K562 (cell line): ENCODE results near the gene PTPN5. TPM values are rescaled to one million over a fixed set of nuclear protein-coding genes. Genes with fewer than 3 reads are reported as not detected.
A peak's percentile ranks its signal among the peaks of the same experiment; 100 is the strongest.

Experiments used
- ATAC-seq: fragments of 200-7000 bp; cut with Tn5 transposase; 3 replicates; pipeline ENCODE4 v1.9.1; 2020; ENCODE audit warnings: moderate library complexity
- BruUV-seq: library from RNA; stranded (reverse); fragments of 400-500 nt; replicated peaks from 2 replicates; lab custom pipeline; 2021; lab: Mats Ljungman, UMichigan
- CTCF ChIA-PET: fragments of 300-600 bp; formaldehyde crosslinking; extraction: SDS; loops from one replicate; lab custom pipeline; 2021; ENCODE audit warnings: low intra/inter-chr PET ratio; lab: Yijun Ruan, JAX
- POLR2A ChIA-PET: fragments of 300-600, 350-650 bp; sonication (Branson Sonifier 250); formaldehyde crosslinking; extraction: SDS; loops from one replicate; lab custom pipeline; 2021; ENCODE audit warnings: antibody characterized with exemption, inconsistent platforms; lab: Yijun Ruan, JAX
- DNase-seq, 4 experiments: peaks; one replicate each; pipeline versions ENCODE4 v3.0.0 to v3.0.0-alpha.2; 2011 to 2018; ENCODE audit warnings: low spot score in 3 of 4, mixed read lengths in 3 of 4; ENCODE audit errors: extremely low read depth in 1 of 4
- FAIRE-seq: peaks from 2 replicates; lab custom pipeline; 2011; peaks lifted over from hg19 to GRCh38; lab: Jason Lieb, UNC
- H2AFZ ChIP-seq: 2 replicates; pipeline ENCODE4 v1.6.0; 2011; ENCODE audit warnings: low read depth, low read length, control low read depth, inconsistent platforms
- H3K27ac ChIP-seq: fragments of 200-600 bp; 3 replicates; pipeline ENCODE4 v1.8.0; 2011; ENCODE audit warnings: low read depth, mild to moderate bottlenecking, control low read depth, inconsistent platforms, low read length, moderate library complexity, mixed read lengths; ENCODE audit errors: extremely low read depth
- H3K27me3 ChIP-seq, 2 experiments: fragments of 300-600 bp in 1 of 2; 2 replicates in 1 of 2; 3 replicates in 1 of 2; pipeline versions ENCODE4 v1.6.0 to v1.8.0; 2011; ENCODE audit warnings: inconsistent platforms in 2 of 2, low read length in 2 of 2, mild to moderate bottlenecking in 1 of 2, mixed read lengths in 1 of 2, moderate library complexity in 1 of 2; ENCODE audit not compliant: control insufficient read depth in 2 of 2, insufficient read depth in 2 of 2
- H3K36me3 ChIP-seq: fragments of 300-600 bp; 3 replicates; pipeline ENCODE4 v1.8.0; 2011; ENCODE audit warnings: mild to moderate bottlenecking, low read length, inconsistent platforms; ENCODE audit not compliant: control insufficient read depth, insufficient read depth
- H3K4me1 ChIP-seq, 2 experiments: fragments of 200-600 bp in 1 of 2; replicated peaks in 1 of 2; 2 replicates in 1 of 2; 3 replicates in 1 of 2; pipeline versions ENCODE4 v1.5.1 to v1.8.0; 2011; ENCODE audit warnings: inconsistent platforms in 2 of 2, low read length in 2 of 2, mild to moderate bottlenecking in 1 of 2, mixed read lengths in 1 of 2, moderate library complexity in 1 of 2; ENCODE audit not compliant: control insufficient read depth in 2 of 2, insufficient read depth in 2 of 2
- H3K4me2 ChIP-seq: 2 replicates; pipeline ENCODE4 v1.6.1; 2011; ENCODE audit warnings: low read length, control low read depth, inconsistent platforms, mixed read lengths; ENCODE audit not compliant: insufficient read depth
- H3K4me3 ChIP-seq: fragments of 200-600 bp; sonication (generic), shearing (Covaris generic); 2 replicates; pipeline ENCODE4 v1.5.1; 2016; ENCODE audit warnings: control low read depth, inconsistent platforms
- H3K79me2 ChIP-seq: fragments of 200-600 bp; 3 replicates; pipeline ENCODE4 v1.8.0; 2011; ENCODE audit warnings: low read length, inconsistent platforms; ENCODE audit not compliant: control insufficient read depth, insufficient read depth
- H3K9ac ChIP-seq, 2 experiments: 2 replicates each; pipeline versions ENCODE4 v1.6.0 to v1.6.1; 2011; ENCODE audit warnings: low read depth in 2 of 2, low read length in 2 of 2, control low read depth in 1 of 2, inconsistent platforms in 1 of 2, mild to moderate bottlenecking in 1 of 2, mixed read lengths in 1 of 2; ENCODE audit not compliant: insufficient read depth in 1 of 2
- H3K9me1 ChIP-seq: one replicate; pipeline ENCODE4 v1.6.0; 2011; ENCODE audit warnings: inconsistent platforms, mild to moderate bottlenecking, low read length, moderate library complexity; ENCODE audit not compliant: control insufficient read depth, insufficient read depth
- H3K9me3 ChIP-seq: replicated peaks from 2 replicates; pipeline ENCODE4 v1.5.1; 2011; ENCODE audit warnings: low read depth, low read length, inconsistent platforms; ENCODE audit not compliant: control insufficient read depth, insufficient read depth
- H4K20me1 ChIP-seq: replicated peaks from 2 replicates; pipeline ENCODE4 v1.6.1; 2011; ENCODE audit warnings: low read length, inconsistent platforms, mixed read lengths; ENCODE audit not compliant: control insufficient read depth, insufficient read depth
- CTBP1 ChIP-seq: fragments of 450-650 bp; IDR thresholded peaks from 2 replicates; pipeline ENCODE4 v1.6.1; 2016; ENCODE audit warnings: borderline replicate concordance
- MCM2 ChIP-seq: fragments of 450-650 bp; IDR thresholded peaks from 2 replicates; pipeline ENCODE4 v1.6.1; 2017; ENCODE audit warnings: low read depth, mild to moderate bottlenecking
- RAD21 ChIP-seq, 2 experiments: fragments of 250-450 bp in 1 of 2; fragments of 450-650 bp in 1 of 2; sonication (Bioruptor Pico) in 1 of 2; formaldehyde crosslinking in 1 of 2; IDR thresholded peaks in 1 of 2; conservative IDR thresholded peaks in 1 of 2; 2 replicates each; pipeline versions ENCODE4 v1.4.0 to v1.8.0; 2020 to 2022; ENCODE audit warnings: mild to moderate bottlenecking in 2 of 2, moderate library complexity in 1 of 2
- XRCC4 ChIP-seq: IDR thresholded peaks from one replicate; pipeline ENCODE4 v1.6.1; 2011; ENCODE audit not compliant: insufficient read depth, insufficient read length; ENCODE audit errors: extremely low read depth
- WGBS: fragments of 100-300 bp; shearing (Covaris generic); methylation state at CpG from one replicate; pipeline ENCODE4 v1.1.6; 2016; ENCODE audit warnings: low coverage, mixed read lengths; ENCODE audit not compliant: insufficient coverage; ENCODE audit errors: missing lambda C conversion rate; 5-methylcytosine and 5-hydroxymethylcytosine counted together
- in situ Hi-C: fragments of 300-500 bp; cut with MboI; formaldehyde crosslinking; loops from 4 replicates; pipeline ENCODE4 v1.15.0; 2018; ENCODE audit warnings: inconsistent platforms, mixed read lengths
- intact Hi-C: fragments of 100-400 bp; cut with micrococcal nuclease; formaldehyde crosslinking; loops from 2 replicates; pipeline ENCODE4 v1.14.2; 2022
- polyA plus RNA-seq, 8 experiments: library from polyadenylated mRNA; depleted of rRNA in 4 of 8; stranded (reverse) in 5 of 8; unstranded in 3 of 8; fragments of >200 nt; fragmentation: Nextera tagmentation in 2 of 8; fragmentation: Illumina TruSeq in 1 of 8; extraction: Ambion mirVana in 2 of 8; extraction: Trizol in 1 of 8; gene quantifications; 2 replicates each; pipeline versions ENCODE4 v1.2.1 to v1.2.3, GENCODE V29; 2011 to 2014; ENCODE audit warnings: inconsistent platforms in 1 of 8, missing spikeins in 1 of 8
- total RNA-seq, 7 experiments: library from RNA; depleted of rRNA in 6 of 7; stranded (reverse); fragments of >200 nt in 6 of 7; fragmentation: Illumina TruSeq in 2 of 7; extraction: Trizol in 2 of 7; gene quantifications; 2 replicates each; pipeline versions ENCODE4 v1.2.1 to v1.2.3, GENCODE V29; 2011 to 2021; ENCODE audit warnings: low replicate concordance in 1 of 7
- TF ChIP-seq, protein P1 (sequence below), 2 experiments: fragments of 450-650 bp; formaldehyde crosslinking in 1 of 2; IDR thresholded peaks; 2 replicates each; pipeline versions ENCODE4 v1.4.0 to v1.6.1; 2014 to 2020; ENCODE audit warnings: mild to moderate bottlenecking in 2 of 2, borderline replicate concordance in 1 of 2, low read depth in 1 of 2
- TF ChIP-seq, protein P2 (sequence below): sonication (generic); formaldehyde crosslinking; IDR thresholded peaks from 2 replicates; pipeline ENCODE4 v1.8.0; 2023; ENCODE audit warnings: mild to moderate bottlenecking, missing genetic modification reagents

The PTPN5 gene
- total and polyA plus RNA-seq, 9 of the 15 experiments (the other 6 are each of a cell fraction or from before 2014, with no cell fraction given), result not detected

DNA sequence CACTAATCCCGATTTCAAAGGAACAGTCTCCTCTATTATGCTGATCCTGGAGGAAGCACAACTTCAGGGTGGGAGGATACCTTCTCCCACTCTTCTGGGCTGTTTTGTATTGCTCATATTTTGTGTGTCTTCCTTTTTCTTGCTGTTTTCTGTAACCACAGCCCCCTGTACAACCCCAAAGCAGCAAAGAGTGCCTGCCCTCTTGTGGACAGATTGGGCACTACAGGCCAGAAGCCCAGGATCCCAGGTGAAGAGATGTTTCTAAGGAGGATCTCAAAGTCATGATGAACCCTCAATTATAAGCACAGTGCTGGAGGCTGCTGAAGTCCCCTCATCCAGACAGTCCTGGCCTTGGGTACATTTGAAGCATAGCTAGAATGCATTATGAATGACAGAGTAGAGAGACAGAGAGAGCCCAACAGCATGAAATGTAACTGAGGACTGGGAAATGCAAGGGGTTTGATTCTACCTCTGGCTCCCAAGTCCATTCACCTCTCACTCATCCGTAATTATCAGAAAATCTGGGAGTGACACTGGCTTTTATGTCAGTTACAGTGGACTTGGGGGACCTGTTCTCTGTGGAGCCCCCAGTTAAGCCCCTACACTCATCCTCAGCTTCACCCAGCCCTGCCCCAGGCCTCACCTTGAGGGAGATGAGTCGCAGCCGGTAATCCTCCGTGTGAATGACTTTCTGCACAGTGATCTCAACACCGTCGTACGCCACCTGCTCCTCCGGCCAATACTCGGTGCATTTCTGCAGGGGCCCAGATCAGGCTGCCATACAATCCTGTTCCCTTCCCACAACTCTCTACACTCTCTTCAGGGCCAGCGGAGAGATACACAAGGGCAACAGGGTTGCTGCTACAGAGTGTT lies 59.4 kb downstream of the PTPN5 start:
- no peak overlapping the region for H3K4me2 ChIP-seq
- no peaks in the 10 kb centered on the region for H4K20me1 ChIP-seq
- in situ Hi-C loops (loop anchor here (5.0 to 25.0 kb wide), 3 partner anchors 75 to 487 kb away; partner anchors contain the start of genes SAA2 and TSG101), intact Hi-C loops (loop anchor here (1.0 to 10.0 kb wide), 5 partner anchors 33 to 617 kb away; partner anchors contain the start of gene SAA2)
- DNase-seq (peak; percentile 67 to 73 (median 68)), ATAC-seq (peak; percentile 80), FAIRE-seq (peak; percentile 93)
- H2AFZ ChIP-seq, result 0 out of 2 replicates have a peak overlapping the region, but pooled peaks have one; percentile 15
- ChIA-PET POLR2A (interaction anchor here (0.7 kb wide), 1 partner anchor 769 kb away, joined by 3 read pairs; no protein-coding TSS in a partner anchor), CTCF (interaction anchor here (0.6 to 3.4 kb wide), 3 partner anchors 65 to 488 kb away, joined by 3 to 19 read pairs (median 3); no protein-coding TSS in a partner anchor)
- H3K9ac ChIP-seq, result no peak overlapping the region
- H3K9me3 ChIP-seq, result no peaks in the 10 kb centered on the region
- BruUV-seq, result no TSS peak
- peaks cover 0 to 3% of the 10 kb centered on the region in 2 experiments; a peak in 1 of 5 replicates for H3K4me1 ChIP-seq
- peaks cover 16 to 56% of the 10 kb centered on the region in 2 experiments for H3K27me3 ChIP-seq
- H3K4me3 ChIP-seq, result no peak overlapping the region
- no peak overlapping the region for H3K27ac ChIP-seq
- H3K9me1 ChIP-seq, result no peaks in the 10 kb centered on the region
- H3K79me2 ChIP-seq, result no peaks in the 10 kb centered on the region
- H3K36me3 ChIP-seq, result no peaks in the 10 kb centered on the region
- 0% methylated on average over 11 of the region's 11 CpGs for WGBS
- TF ChIP-seq, protein P1, sequence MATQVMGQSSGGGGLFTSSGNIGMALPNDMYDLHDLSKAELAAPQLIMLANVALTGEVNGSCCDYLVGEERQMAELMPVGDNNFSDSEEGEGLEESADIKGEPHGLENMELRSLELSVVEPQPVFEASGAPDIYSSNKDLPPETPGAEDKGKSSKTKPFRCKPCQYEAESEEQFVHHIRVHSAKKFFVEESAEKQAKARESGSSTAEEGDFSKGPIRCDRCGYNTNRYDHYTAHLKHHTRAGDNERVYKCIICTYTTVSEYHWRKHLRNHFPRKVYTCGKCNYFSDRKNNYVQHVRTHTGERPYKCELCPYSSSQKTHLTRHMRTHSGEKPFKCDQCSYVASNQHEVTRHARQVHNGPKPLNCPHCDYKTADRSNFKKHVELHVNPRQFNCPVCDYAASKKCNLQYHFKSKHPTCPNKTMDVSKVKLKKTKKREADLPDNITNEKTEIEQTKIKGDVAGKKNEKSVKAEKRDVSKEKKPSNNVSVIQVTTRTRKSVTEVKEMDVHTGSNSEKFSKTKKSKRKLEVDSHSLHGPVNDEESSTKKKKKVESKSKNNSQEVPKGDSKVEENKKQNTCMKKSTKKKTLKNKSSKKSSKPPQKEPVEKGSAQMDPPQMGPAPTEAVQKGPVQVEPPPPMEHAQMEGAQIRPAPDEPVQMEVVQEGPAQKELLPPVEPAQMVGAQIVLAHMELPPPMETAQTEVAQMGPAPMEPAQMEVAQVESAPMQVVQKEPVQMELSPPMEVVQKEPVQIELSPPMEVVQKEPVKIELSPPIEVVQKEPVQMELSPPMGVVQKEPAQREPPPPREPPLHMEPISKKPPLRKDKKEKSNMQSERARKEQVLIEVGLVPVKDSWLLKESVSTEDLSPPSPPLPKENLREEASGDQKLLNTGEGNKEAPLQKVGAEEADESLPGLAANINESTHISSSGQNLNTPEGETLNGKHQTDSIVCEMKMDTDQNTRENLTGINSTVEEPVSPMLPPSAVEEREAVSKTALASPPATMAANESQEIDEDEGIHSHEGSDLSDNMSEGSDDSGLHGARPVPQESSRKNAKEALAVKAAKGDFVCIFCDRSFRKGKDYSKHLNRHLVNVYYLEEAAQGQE (IDR thresholded peaks at IDR 0.05; ENCODE audit: borderline replicate concordance), result peak; percentile 71; the same call in 1 of the 2 replicates
- TF ChIP-seq, protein P1 (CRISPR knock-in tag; IDR thresholded peaks at IDR 0.05; ENCODE audit: low read depth), result no peak
- no peak for TF ChIP-seq XRCC4
- TF ChIP-seq, protein P2, sequence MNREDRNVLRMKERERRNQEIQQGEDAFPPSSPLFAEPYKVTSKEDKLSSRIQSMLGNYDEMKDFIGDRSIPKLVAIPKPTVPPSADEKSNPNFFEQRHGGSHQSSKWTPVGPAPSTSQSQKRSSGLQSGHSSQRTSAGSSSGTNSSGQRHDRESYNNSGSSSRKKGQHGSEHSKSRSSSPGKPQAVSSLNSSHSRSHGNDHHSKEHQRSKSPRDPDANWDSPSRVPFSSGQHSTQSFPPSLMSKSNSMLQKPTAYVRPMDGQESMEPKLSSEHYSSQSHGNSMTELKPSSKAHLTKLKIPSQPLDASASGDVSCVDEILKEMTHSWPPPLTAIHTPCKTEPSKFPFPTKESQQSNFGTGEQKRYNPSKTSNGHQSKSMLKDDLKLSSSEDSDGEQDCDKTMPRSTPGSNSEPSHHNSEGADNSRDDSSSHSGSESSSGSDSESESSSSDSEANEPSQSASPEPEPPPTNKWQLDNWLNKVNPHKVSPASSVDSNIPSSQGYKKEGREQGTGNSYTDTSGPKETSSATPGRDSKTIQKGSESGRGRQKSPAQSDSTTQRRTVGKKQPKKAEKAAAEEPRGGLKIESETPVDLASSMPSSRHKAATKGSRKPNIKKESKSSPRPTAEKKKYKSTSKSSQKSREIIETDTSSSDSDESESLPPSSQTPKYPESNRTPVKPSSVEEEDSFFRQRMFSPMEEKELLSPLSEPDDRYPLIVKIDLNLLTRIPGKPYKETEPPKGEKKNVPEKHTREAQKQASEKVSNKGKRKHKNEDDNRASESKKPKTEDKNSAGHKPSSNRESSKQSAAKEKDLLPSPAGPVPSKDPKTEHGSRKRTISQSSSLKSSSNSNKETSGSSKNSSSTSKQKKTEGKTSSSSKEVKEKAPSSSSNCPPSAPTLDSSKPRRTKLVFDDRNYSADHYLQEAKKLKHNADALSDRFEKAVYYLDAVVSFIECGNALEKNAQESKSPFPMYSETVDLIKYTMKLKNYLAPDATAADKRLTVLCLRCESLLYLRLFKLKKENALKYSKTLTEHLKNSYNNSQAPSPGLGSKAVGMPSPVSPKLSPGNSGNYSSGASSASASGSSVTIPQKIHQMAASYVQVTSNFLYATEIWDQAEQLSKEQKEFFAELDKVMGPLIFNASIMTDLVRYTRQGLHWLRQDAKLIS (CRISPR knock-in tag), result no peak
- TF ChIP-seq MCM2, result no peak
- peak; percentile 81 to 84 for TF ChIP-seq RAD21 (CRISPR knock-in tag; conservative IDR thresholded peaks at IDR 0.05 in 1 of 2, IDR thresholded peaks at IDR 0.05 in 1 of 2)
- peak; percentile 26; the same call in 1 of the 2 replicates for TF ChIP-seq CTBP1
